Measurements from ENCODE around the gene ANKRD55. TPM values are rescaled to one million over a fixed set of nuclear protein-coding genes. Genes with fewer than 3 reads are reported as not detected.
A peak's percentile ranks its signal among the peaks of the same experiment; 100 is the strongest.

ANKRD55 gene
- total RNA-seq, 1 experiment from 2014 or later: not detected

- ATAC-seq: no peak
- no peak overlapping the region for H3K27ac ChIP-seq (ENCODE audit: low read length)
Observed at GRCh38 chr5:56106837-56107236, 126.3 kb downstream of the ANKRD55 start.

DNA sequence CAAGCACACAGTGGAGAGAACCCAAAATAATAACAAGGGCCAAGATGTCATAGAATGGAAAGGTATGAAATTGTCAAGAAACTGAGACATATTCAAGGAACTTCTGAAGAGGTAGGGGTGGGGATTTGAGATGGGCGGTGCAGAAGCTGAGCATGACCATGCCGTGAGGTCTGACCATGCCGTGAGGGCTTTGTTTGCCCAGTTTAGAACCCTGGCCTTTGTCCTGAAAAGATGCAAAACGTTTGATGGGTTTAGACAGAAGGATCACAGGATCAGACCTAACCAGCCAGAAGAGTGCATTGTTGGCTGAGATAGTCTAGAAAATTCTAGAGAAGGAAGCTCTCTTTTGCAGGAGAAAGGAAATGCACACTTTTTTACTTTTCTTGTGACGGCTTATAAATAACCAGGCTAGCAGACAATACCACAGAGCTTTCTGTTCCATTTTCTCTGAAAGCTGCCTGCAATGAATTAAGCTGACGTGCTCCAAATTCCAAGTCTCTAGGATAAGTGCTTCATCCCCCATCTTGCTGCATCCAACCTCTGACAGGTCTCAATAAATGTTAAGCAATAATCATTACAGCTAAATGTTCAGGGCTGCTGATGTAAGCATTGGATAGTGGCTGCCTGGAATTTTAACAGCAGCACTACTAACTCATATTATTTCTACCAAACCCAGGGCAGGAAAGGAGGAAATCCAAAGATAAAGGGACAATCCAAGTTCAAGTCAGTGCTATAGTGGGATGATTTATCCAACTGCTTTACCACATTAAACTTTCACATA lies 127.4 kb downstream of the ANKRD55 start:
- ATAC-seq: no peak

More at GRCh38 chr5:56106837-56107236, 126.3 kb downstream of the ANKRD55 start:
- Histone ChIP-seq H3K9me2 (replicated peaks; ENCODE audit: low read length) (no peaks in the 10 kb centered on the region), H3K27me3 (ENCODE audit: low read length) (no peaks in the 10 kb centered on the region), H3K9ac (ENCODE audit: low read length) (no peak overlapping the region), H3K79me2 (ENCODE audit: low read length) (no peaks in the 10 kb centered on the region), H3K4me2 (ENCODE audit: low read length) (no peak overlapping the region), H3K4me3 (ENCODE audit: low read length) (no peak overlapping the region), H3K36me3 (ENCODE audit: low read depth, low read length) (no peaks in the 10 kb centered on the region), H3K4me1 (ENCODE audit: insufficient read depth, low read length) (no peaks in the 10 kb centered on the region), H4K20me1 (ENCODE audit: low read length) (no peaks in the 10 kb centered on the region), H3K9me3 (ENCODE audit: low read length) (no peaks in the 10 kb centered on the region), H2AFZ (ENCODE audit: low read length) (no peak overlapping the region), H3F3A (ENCODE audit: low read length, unreplicated experiment) (no peaks in the 10 kb centered on the region)
- BruUV-seq (replicated peaks): no TSS peak
- CTCF ChIA-PET: no interaction called here
- TF ChIP-seq, protein P1, sequence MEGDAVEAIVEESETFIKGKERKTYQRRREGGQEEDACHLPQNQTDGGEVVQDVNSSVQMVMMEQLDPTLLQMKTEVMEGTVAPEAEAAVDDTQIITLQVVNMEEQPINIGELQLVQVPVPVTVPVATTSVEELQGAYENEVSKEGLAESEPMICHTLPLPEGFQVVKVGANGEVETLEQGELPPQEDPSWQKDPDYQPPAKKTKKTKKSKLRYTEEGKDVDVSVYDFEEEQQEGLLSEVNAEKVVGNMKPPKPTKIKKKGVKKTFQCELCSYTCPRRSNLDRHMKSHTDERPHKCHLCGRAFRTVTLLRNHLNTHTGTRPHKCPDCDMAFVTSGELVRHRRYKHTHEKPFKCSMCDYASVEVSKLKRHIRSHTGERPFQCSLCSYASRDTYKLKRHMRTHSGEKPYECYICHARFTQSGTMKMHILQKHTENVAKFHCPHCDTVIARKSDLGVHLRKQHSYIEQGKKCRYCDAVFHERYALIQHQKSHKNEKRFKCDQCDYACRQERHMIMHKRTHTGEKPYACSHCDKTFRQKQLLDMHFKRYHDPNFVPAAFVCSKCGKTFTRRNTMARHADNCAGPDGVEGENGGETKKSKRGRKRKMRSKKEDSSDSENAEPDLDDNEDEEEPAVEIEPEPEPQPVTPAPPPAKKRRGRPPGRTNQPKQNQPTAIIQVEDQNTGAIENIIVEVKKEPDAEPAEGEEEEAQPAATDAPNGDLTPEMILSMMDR (conservative IDR thresholded peaks at IDR 0.05; ENCODE audit: low read depth, low read length): no peak
- TF ChIP-seq EZH2phosphoT487 (IDR thresholded peaks at IDR 0.05; ENCODE audit: borderline replicate concordance, low read length): no peak
- TF ChIP-seq EZH2 (IDR thresholded peaks at IDR 0.05; ENCODE audit: low read length, unreplicated experiment): no peak
- POLR2A ChIA-PET (ENCODE audit: unreplicated experiment): interaction anchor here (0.6 kb wide), 1 partner anchor 44 kb away, joined by 7 read pairs; no protein-coding TSS in a partner anchor
- peak; percentile 8 for DNase-seq
- intact Hi-C loops (cut with micrococcal nuclease): no loop called here

More for the DNA sequence above, 127.4 kb downstream of the ANKRD55 start:
- intact Hi-C loops (cut with micrococcal nuclease): no loop called here
- POLR2A ChIA-PET (ENCODE audit: unreplicated experiment): no interaction called here
- Histone ChIP-seq H3K4me1 (ENCODE audit: insufficient read depth, low read length) (no peaks in the 10 kb centered on the region), H3K9me2 (replicated peaks; ENCODE audit: low read length) (no peaks in the 10 kb centered on the region), H2AFZ (ENCODE audit: low read length) (no peak overlapping the region), H3F3A (ENCODE audit: low read length, unreplicated experiment) (no peaks in the 10 kb centered on the region), H3K36me3 (ENCODE audit: low read depth, low read length) (no peaks in the 10 kb centered on the region), H4K20me1 (ENCODE audit: low read length) (no peaks in the 10 kb centered on the region), H3K27ac (ENCODE audit: low read length) (no peak overlapping the region), H3K27me3 (ENCODE audit: low read length) (no peaks in the 10 kb centered on the region), H3K4me2 (ENCODE audit: low read length) (no peak overlapping the region), H3K9ac (ENCODE audit: low read length) (no peak overlapping the region), H3K9me3 (ENCODE audit: low read length) (no peaks in the 10 kb centered on the region), H3K79me2 (ENCODE audit: low read length) (no peaks in the 10 kb centered on the region), H3K4me3 (ENCODE audit: low read length) (no peak overlapping the region)
- TF ChIP-seq, protein P1 (conservative IDR thresholded peaks at IDR 0.05; ENCODE audit: low read depth, low read length): no peak
- no peak for TF ChIP-seq EZH2 (IDR thresholded peaks at IDR 0.05; ENCODE audit: low read length, unreplicated experiment)
- BruUV-seq (replicated peaks): no TSS peak
- DNase-seq: no peak
- CTCF ChIA-PET: no interaction called here
